Measurements from ENCODE around the gene SH3GL1.

DNA sequence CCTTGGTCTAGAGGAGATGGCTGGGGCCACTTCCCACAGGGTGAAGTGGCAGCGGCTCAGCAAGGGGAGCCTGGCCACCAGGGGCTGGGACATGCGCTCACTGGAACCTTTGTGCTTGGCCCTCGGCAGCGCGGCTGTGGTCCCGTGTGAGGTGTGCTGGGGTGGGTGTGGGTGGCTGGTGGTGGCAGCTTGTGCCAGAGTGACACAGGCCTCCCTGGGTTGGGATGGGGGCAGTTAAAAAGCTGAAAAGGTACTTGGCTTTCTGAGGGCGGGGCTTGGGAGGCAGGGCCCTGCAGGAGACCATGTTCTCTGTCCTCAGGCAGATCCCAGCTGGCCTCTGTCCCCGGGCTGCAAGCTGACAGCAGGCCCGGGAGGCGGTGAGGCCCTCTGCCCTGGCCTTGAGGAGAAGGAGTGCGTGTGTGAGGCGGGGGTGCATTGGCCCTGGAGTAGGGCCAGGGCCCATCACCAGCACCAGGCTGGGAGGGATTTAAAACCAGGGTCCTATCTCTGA is 39.7 kb downstream of the SH3GL1 start:
- TF ChIP-seq CTCF (conservative IDR thresholded peaks at IDR 0.05; ENCODE audit: low read depth, low read length) (no peak), EZH2 (IDR thresholded peaks at IDR 0.05; ENCODE audit: low read length, unreplicated experiment) (no peak), EZH2phosphoT487 (IDR thresholded peaks at IDR 0.05; ENCODE audit: borderline replicate concordance, low read length) (no peak)
